ENCODE measurements around the gene FXR2.

The FXR2 gene

GRCh38 chr17:7587420-7588151 lies 27.1 kb downstream of the FXR2 start:
- DNase-seq = no peak

- DNase-seq = no peak
Measured at GRCh38 chr17:7586673-7587419, 27.9 kb downstream of the FXR2 start.

- DNase-seq = peak; percentile 96 to 97
Measured at GRCh38 chr17:7583253-7584109, 31.2 kb downstream of the FXR2 start, which contains the start of gene MPDU1. MPDU1 (plus strand) TSS chr17:7583852; CDS start chr17:7583863, 11 bp downstream.

- no peak for DNase-seq
Measured at GRCh38 chr17:7582396-7583252, 32.1 kb downstream of the FXR2 start.

GRCh38 chr17:7580604-7581575 lies 33.8 kb downstream of the FXR2 start:
- no peak for DNase-seq

- DNase-seq = peak in 1 of 2 donors; percentile 58
Measured at GRCh38 chr17:7579834-7580603, 34.7 kb downstream of the FXR2 start.

GRCh38 chr17:7579001-7579833 lies 35.5 kb downstream of the FXR2 start, which contains the start of gene CD68:
CD68 (plus strand) TSS chr17:7579638; CDS start chr17:7579678, 40 bp downstream.
- peak; percentile 70 to 86 for DNase-seq

- no peak for DNase-seq
Measured at GRCh38 chr17:7577327-7578199, 37.1 kb downstream of the FXR2 start.

GRCh38 chr17:7576432-7576937 lies 38.2 kb downstream of the FXR2 start:
- DNase-seq = no peak

- no peak for DNase-seq
Measured at GRCh38 chr17:7575959-7576358, 38.7 kb downstream of the FXR2 start.

- no peak for DNase-seq
Measured at GRCh38 chr17:7575481-7575883, 39.2 kb downstream of the FXR2 start.

- no peak for DNase-seq
Measured at GRCh38 chr17:7574176-7574953, 40.3 kb downstream of the FXR2 start.

- peak; percentile 94 to 95 for DNase-seq
Measured at GRCh38 chr17:7573324-7574080, 41.2 kb downstream of the FXR2 start.

GRCh38 chr17:7572588-7573323 lies 41.9 kb downstream of the FXR2 start:
- peak; percentile 100 for DNase-seq

GRCh38 chr17:7572338-7572587 lies 42.4 kb downstream of the FXR2 start:
- no peak for DNase-seq

GRCh38 chr17:7570351-7570750 lies 44.3 kb downstream of the FXR2 start:
- DNase-seq = no peak

All from CD4-positive, alpha-beta T cell treated with Interleukin-4 for 1 hour (primary cell).